ENCODE data around the gene MUCL1. TPM values are rescaled to one million over a fixed set of nuclear protein-coding genes. Genes with fewer than 3 reads are reported as not detected.
"Not testable (repeated sequence)": the region's sequence is repeated elsewhere in the genome, so short reads cannot be mapped to it uniquely, and the experiment has no call there.

The MUCL1 gene
- polyA plus RNA-seq, 1 donor from 2014 or later: not detected

DNA sequence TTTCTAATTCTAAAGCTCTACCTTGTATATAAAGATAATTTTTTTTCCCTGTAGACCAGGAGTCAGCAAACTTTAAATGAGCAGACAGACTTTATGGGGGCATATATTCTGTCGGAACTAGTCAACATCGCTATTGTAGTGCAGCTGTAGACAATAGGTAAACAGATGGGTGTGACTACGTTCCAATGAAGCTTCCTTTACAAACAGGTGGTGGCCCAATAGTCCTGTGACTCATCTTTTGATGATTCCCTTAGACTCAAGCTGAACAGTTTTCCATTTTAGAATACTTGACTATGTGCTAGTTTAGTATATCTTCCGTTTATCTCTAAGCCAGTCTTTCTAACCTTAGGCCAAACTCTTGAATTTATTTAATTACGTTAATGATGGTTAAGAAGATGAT lies 16.3 kb downstream of the MUCL1 start:
- H3K27me3 Mint-ChIP-seq: peaks cover 15% of the 10 kb centered on the region
- H3K9me3 Mint-ChIP-seq: no peaks in the 10 kb centered on the region
- no peak overlapping the region for H3K27ac Mint-ChIP-seq
- no peaks in the 10 kb centered on the region for H3K4me1 Mint-ChIP-seq
- H3K4me3 Mint-ChIP-seq: no peak overlapping the region
- no peaks in the 10 kb centered on the region for H3K36me3 Mint-ChIP-seq

DNA sequence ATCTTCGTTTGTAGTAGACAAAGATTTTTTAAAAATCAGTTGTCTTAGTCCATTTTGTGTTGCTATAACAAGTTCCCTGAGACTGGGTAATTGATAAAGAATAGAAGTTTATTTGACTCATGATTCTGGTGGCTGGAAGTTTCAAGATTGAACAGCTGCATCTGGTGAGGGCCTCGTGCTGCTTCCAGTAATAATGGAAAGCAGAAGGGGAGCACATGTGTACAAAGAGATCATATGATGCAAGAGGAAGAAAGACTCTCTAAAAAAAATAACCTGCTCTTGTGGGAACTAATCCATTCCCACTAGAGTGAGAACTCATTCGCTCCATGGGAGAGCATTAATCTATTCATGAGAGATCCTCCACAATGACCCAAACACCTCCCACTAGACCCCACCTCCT lies 24.8 kb downstream of the MUCL1 start:
- Mint-ChIP-seq H3K9me3 (peaks cover 0 to 2% (median 0%) of the 10 kb centered on the region in 3 donors), H3K27ac (no peak overlapping the region), H3K27me3 (no peaks in the 10 kb centered on the region), H3K36me3 (no peaks in the 10 kb centered on the region), H3K4me1 (no peaks in the 10 kb centered on the region), H3K4me3 (no peak overlapping the region)

DNA sequence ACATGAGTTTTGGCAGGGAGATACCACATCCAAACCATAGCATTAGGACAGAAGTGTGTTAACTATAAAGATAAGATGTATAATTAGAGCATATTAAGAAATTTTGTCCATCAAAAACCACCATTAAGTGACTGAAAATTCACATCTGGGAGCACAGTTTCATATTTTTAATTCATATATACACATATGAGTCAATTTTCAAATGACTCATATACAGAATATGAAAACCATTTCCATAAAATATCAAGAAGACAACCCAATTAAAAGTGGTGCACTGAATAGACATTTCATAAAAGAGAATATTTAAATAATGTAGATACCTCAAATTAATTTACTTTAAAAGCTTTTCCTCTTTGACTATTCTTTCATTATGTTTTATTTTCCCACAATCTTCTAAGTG lies 25.3 kb downstream of the MUCL1 start:
- Mint-ChIP-seq H3K36me3 (no peaks in the 10 kb centered on the region), H3K4me3 (no peak overlapping the region), H3K9me3 (peaks cover 0 to 2% (median 0%) of the 10 kb centered on the region in 3 donors), H3K4me1 (no peaks in the 10 kb centered on the region), H3K27me3 (no peaks in the 10 kb centered on the region), H3K27ac (no peak overlapping the region)

DNA sequence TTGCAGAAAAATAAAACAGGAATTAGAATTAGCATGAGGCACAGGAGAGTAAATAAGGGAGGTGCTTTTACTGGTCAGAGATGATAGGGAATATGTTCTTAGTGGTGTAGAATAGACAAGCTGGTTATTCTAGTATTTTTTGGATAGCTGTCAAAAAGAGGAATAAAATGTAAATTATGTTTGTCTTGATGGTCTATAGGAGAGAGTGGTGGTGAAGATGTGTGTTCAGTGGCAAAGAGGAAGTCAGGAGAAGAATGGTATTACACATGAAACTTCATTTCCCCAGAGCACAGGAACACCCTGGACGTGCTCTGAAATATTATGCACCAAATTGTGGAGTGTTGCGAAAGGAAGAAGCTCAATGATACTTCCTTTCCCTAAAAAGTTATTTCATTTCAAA lies 27.8 kb downstream of the MUCL1 start:
- Mint-ChIP-seq H3K4me1 (no peaks in the 10 kb centered on the region), H3K9me3 (peaks cover 0 to 3% (median 0%) of the 10 kb centered on the region in 3 donors), H3K4me3 (no peak overlapping the region), H3K27ac (no peak overlapping the region), H3K27me3 (no peaks in the 10 kb centered on the region), H3K36me3 (no peaks in the 10 kb centered on the region)

DNA sequence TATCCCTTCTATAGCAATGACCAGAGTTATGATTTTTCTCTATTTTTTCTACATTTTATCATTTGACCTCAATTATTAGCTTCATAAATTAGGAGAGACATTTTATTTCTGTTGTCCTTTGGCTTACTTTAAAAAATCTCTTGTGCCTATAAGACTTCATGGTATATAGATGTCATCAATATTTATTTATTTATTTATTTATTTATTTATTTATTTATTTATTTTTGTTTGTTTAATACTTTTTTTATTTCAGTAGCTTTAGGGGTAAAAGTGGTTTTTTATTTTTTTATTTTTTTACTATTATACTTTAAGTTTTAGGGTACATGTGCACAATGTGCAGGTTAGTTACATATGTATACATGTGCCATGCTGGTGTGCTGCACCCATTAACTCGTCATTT lies 28.3 kb downstream of the MUCL1 start:
- H3K4me3 Mint-ChIP-seq, H3K27me3 Mint-ChIP-seq, H3K36me3 Mint-ChIP-seq, H3K4me1 Mint-ChIP-seq, H3K27ac Mint-ChIP-seq, H3K9me3 Mint-ChIP-seq: not testable (repeated sequence)

DNA sequence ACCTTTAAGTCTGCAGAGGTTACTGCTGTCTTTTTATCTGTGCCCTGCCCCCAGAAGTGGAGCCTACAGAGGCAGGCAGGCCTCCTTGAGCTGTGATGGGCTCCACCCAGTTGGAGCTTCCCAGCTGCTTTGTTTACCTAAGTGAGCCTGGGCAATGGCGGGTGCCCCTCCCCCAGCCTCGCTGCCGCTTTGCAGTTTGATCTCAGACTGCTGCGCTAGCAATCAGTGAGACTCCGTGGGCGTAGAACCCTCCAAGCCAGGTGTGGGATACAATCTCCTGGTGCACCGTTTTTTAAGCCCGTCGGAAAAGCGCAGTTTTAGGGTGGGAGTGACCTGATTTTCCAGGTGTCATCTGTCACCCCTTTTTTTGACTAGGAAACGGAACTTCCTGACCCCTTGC lies 34.1 kb downstream of the MUCL1 start:
- not testable (repeated sequence) for H3K9me3 Mint-ChIP-seq, H3K4me1 Mint-ChIP-seq, H3K27ac Mint-ChIP-seq, H3K4me3 Mint-ChIP-seq, H3K36me3 Mint-ChIP-seq, H3K27me3 Mint-ChIP-seq

DNA sequence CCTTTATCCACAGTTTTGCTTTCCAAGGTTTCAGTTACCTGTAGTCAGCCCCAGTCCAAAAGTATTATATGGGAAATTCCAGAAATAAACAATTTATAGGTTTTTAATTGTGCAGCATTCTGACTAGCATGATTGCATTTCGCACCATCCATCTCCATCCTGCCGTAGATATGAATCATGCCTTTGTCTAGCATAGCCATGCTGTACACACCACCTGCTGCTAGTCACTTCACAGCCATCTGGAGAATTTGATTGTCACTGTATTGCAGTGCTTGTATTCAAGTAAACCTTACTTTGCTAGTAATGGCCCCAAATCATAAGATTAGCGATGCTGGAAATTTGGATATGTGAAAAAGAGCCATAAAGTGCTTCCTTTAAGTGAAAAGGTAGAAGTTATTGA lies 36.0 kb downstream of the MUCL1 start:
- no peak overlapping the region for H3K27ac Mint-ChIP-seq
- peaks cover 0 to 2% (median 0%) of the 10 kb centered on the region in 3 donors for H3K9me3 Mint-ChIP-seq
- no peak overlapping the region for H3K4me3 Mint-ChIP-seq
- H3K36me3 Mint-ChIP-seq: no peaks in the 10 kb centered on the region
- peaks cover 8% of the 10 kb centered on the region for H3K27me3 Mint-ChIP-seq
- no peaks in the 10 kb centered on the region for H3K4me1 Mint-ChIP-seq

DNA sequence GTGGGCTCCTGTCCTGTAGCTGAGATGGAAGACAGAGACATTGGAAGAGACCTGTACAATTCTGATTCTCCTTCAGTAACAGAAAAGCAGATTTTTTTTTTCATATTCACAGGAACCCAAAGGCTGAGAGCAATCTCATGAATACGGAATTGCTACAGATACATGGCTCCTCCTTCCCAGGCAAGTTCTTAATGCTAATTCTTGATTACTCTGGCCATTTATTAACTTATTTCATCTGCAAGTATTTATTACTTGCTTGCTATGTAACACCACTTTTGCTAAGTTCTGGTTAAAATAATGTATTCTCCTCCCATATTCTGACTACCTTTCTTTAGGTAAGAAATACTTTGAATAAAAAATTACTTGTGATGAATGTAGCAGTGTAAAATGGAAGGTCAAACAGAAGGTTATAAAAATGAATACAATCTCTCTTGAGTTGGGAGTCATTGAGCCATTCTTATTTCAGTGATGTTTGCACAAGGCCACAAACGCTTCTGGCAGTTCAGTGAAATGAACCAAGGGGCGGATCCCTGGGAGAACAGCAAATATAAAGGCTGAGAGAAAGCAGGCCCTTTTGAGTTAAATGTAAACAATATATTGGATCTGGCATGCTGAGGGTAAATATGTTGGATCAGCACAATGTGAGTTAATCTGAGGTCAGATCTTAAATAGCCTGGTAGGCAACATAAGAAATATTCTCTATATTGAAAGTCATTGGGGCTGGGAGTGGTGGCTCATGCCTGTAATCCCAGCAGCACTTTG lies 37.6 kb downstream of the MUCL1 start:
- Mint-ChIP-seq H3K27ac (no peak overlapping the region), H3K9me3 (peaks cover 0 to under 1% (median 0%) of the 10 kb centered on the region in 3 donors), H3K4me3 (no peak overlapping the region), H3K27me3 (peaks cover 9% of the 10 kb centered on the region), H3K4me1 (no peaks in the 10 kb centered on the region), H3K36me3 (no peaks in the 10 kb centered on the region)

Other genes with a start within 250 kb of the MUCL1 start
- not detected for gene LACRT, start 219.6 kb upstream of the MUCL1 start, polyA plus RNA-seq
- not detected for gene DCD, start 206.2 kb upstream of the MUCL1 start, polyA plus RNA-seq
- gene TESPA1, start 130.2 kb downstream of the MUCL1 start, polyA plus RNA-seq: 18.7 TPM
- not detected for gene NEUROD4, start 165.5 kb downstream of the MUCL1 start, polyA plus RNA-seq

Data from IgD-negative memory B cell (primary cell).